ENCODE measurements around the gene FRMD4A.

Gene FRMD4A

GRCh38 chr10:13765641-13766341 lies 564.9 kb downstream of the FRMD4A start:
- DNase-seq (ENCODE audit: low read depth in 1 of 2, low spot score in 1 of 2) = no peak
- Histone ChIP-seq H3K4me3 (replicated peaks; ENCODE audit: insufficient read depth, low read length) (no peak overlapping the region), H3K27me3 (ENCODE audit: insufficient read depth, poor library complexity, severe bottlenecking) (no peaks in the 10 kb centered on the region), H3K27ac (replicated peaks) (no peak overlapping the region)
- no peak for TF ChIP-seq POLR2AphosphoS5 (IDR thresholded peaks at IDR 0.05; ENCODE audit: low read depth)
- no peak for TF ChIP-seq GABPA (IDR thresholded peaks at IDR 0.05; ENCODE audit: low read depth)
- TF ChIP-seq SPI1 (IDR thresholded peaks at IDR 0.05; ENCODE audit: borderline replicate concordance, low read depth) = no peak
- TF ChIP-seq CTCF (IDR thresholded peaks at IDR 0.05; ENCODE audit: insufficient read depth, low read length) = no peak
- TF ChIP-seq REST (IDR thresholded peaks at IDR 0.05; ENCODE audit: insufficient replicate concordance, low read depth) = no peak

- Histone ChIP-seq H3K4me3 (replicated peaks; ENCODE audit: insufficient read depth, low read length) (no peak overlapping the region), H3K27ac (replicated peaks) (no peak overlapping the region), H3K27me3 (ENCODE audit: insufficient read depth, poor library complexity, severe bottlenecking) (no peaks in the 10 kb centered on the region)
- no peak for TF ChIP-seq REST (IDR thresholded peaks at IDR 0.05; ENCODE audit: insufficient replicate concordance, low read depth)
- no peak for TF ChIP-seq GABPA (IDR thresholded peaks at IDR 0.05; ENCODE audit: low read depth)
- no peak for TF ChIP-seq SPI1 (IDR thresholded peaks at IDR 0.05; ENCODE audit: borderline replicate concordance, low read depth)
- TF ChIP-seq CTCF (IDR thresholded peaks at IDR 0.05; ENCODE audit: insufficient read depth, low read length) = no peak
- TF ChIP-seq POLR2AphosphoS5 (IDR thresholded peaks at IDR 0.05; ENCODE audit: low read depth) = no peak
- no peak for DNase-seq (ENCODE audit: low read depth in 1 of 2, low spot score in 1 of 2)
These were observed 569.1 kb downstream of the FRMD4A start for GRCh38 chr10:13761490-13762091.

DNA sequence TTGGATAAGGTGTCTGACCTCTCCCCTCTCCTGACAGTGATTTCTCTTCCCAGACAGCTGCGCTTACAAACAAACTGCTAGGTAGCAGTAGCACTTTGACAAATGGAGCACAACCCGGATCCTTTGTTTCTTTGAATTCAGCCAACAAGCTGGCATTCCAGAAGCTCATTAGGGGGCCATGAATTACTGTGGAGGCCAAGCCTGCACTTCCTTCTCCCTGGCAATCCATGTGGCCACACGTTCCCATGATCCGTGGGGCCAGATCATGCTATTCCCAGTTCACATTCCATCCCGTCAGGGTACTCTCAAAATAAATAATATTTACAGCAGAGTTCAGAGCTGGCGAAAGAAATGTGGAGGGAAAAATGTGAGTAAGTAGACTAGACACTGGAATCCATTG lies 571.6 kb downstream of the FRMD4A start:
- Histone ChIP-seq H3K4me3 (replicated peaks; ENCODE audit: insufficient read depth, low read length) (no peak overlapping the region), H3K27me3 (ENCODE audit: insufficient read depth, poor library complexity, severe bottlenecking) (no peaks in the 10 kb centered on the region), H3K27ac (replicated peaks) (no peak overlapping the region)
- no peak for DNase-seq (ENCODE audit: low read depth in 1 of 2, low spot score in 1 of 2)
- TF ChIP-seq CTCF (IDR thresholded peaks at IDR 0.05; ENCODE audit: insufficient read depth, low read length) = no peak
- TF ChIP-seq POLR2AphosphoS5 (IDR thresholded peaks at IDR 0.05; ENCODE audit: low read depth) = no peak
- no peak for TF ChIP-seq REST (IDR thresholded peaks at IDR 0.05; ENCODE audit: insufficient replicate concordance, low read depth)
- no peak for TF ChIP-seq SPI1 (IDR thresholded peaks at IDR 0.05; ENCODE audit: borderline replicate concordance, low read depth)
- TF ChIP-seq GABPA (IDR thresholded peaks at IDR 0.05; ENCODE audit: low read depth) = no peak

Measured in HL-60 (cell line).